COLO668 (cell line): ENCODE results near the gene EPAS1.

Experiments
- DNase-seq: peaks from one replicate; lab custom pipeline; 2025; ENCODE audit not compliant: unreplicated experiment; lab: John Stamatoyannopoulos, UW

The EPAS1 gene

DNA sequence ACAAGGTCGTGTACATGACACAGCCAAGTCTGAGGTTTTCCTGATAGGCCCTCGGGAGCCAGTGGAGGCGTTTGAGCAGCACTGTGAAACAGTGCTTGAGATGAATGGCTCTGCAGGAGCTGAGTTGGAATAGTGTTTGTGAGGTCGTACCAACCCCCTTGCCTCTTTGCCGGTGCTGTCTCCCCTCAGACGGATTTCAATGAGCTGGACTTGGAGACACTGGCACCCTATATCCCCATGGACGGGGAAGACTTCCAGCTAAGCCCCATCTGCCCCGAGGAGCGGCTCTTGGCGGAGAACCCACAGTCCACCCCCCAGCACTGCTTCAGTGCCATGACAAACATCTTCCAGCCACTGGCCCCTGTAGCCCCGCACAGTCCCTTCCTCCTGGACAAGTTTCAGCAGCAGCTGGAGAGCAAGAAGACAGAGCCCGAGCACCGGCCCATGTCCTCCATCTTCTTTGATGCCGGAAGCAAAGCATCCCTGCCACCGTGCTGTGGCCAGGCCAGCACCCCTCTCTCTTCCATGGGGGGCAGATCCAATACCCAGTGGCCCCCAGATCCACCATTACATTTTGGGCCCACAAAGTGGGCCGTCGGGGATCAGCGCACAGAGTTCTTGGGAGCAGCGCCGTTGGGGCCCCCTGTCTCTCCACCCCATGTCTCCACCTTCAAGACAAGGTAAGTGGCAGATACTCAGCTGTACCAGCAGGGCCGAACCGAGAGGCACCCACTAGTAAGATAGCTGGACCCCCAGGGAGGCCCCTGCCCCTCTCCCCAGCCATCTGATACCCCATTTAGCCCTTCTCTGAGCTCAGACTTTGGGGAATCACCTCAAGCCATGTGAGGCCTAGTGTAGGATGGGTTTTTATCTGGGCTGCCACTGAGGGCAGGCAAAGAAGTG is 83.1 kb downstream of the EPAS1 start:
- no peak for DNase-seq

DNA sequence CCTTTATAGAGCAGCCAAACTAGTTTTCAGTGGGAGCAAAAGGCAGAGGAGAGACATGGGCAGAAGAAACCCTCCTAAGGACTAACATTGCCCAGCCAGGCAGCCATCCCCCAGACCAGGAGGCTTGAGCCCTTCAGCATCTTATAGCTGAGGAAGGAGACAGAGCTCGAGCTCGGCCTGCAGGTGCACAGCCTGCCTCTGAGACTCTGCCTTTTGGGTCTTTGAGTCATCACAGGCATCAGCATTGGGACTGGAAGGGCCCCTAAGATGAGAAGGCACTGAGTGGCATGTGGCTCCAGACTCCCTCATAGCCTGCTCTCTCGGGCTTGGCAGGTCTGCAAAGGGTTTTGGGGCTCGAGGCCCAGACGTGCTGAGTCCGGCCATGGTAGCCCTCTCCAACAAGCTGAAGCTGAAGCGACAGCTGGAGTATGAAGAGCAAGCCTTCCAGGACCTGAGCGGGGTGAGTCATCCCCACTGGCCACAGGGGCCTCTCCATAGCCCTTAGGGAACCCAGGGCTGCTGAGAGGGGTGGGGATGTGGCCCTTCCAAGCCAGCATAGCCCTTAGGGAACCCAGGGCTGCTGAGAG is 84.1 kb downstream of the EPAS1 start:
- DNase-seq, result no peak

DNA sequence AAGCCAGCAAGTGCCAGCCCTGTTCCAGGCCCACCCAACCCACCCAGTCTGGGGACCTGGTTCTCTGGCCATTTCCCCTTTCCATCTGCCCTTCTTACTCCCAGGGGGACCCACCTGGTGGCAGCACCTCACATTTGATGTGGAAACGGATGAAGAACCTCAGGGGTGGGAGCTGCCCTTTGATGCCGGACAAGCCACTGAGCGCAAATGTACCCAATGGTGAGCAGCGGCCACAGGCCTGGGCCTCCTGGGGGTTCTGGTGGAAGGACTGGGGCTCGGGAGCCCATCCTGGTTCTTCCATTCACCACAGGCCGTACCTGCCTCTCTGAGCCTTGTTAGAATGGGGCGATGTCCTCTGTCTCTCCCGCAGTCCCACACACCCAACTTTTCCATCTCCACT is 84.7 kb downstream of the EPAS1 start:
- DNase-seq, result no peak

DNA sequence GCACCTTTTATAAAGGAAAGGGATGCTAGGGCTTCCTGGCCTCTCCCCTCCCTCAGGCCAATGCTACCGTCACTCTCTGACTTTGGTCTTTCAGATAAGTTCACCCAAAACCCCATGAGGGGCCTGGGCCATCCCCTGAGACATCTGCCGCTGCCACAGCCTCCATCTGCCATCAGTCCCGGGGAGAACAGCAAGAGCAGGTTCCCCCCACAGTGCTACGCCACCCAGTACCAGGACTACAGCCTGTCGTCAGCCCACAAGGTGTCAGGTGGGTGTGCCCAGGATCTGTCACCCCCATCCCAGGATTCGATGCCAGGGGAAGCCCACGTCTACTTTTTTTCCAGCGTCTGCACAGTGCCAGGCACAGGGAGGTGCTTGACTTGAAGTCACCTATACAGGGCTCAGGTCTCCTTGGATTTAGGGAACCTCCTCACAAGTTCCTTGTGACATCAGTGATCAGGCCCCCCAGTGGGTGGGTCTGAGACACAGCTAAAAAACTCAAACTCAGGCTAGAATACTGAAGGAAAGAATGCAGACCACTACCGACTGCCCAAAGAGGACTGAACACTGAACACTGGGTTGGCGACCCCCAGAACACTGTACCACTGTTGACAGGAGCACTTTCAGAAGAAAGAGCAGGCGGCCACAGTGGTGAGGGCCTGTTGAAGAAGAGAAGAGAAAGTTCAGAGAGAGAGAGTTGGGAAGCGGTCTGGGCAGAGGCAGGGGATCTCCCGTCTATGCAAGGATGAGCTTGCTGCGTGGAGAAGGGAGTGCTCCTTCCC is 85.3 kb downstream of the EPAS1 start:
- DNase-seq, result no peak

DNA sequence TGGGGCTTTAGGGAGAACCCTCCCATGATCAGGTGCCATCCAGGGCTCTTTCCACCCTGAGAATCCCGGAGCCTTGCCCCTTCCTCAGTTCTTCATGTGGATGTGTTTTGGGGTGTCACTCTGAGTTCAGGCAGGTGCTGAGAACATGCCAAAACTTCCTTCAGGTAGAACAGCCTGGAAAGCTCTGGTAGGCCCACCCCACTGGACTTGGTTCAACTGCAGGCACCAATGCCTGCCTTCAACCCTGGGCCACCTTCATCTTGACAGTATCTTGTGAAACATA is 85.8 kb downstream of the EPAS1 start:
- DNase-seq, result no peak

DNA sequence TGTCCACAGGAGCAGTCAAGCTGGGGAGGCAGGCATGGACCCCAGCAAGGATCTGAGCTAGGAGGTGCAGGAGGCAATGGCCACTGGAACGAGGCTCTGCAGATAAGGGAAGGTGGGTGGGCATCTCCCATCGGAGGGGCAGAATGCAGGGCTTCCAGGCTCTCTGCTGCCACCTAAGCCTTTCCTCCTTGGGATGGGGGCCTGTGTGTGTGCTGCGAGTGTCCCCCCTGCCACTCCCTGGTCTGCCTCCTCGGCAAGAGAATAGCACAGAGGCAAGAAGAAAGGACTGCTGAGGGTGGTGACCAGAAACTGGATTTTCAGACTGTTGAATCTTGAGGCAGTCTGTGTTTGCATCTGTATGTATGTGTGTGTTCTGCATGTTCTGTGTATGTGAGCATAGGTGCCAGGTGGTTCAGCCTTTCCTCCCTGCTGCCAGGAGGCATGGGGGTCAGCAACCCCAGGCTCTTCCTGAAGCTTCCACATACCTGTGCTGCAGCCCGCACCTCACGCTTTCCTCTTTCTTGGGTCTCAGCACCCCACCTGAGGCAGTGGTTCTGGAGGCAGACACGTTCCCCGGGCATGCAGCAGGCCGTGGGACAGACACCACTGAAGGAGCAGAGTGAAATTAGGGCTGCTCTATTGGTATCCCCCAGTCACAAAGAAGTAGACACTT is 86.7 kb downstream of the EPAS1 start:
- DNase-seq, result no peak

DNA sequence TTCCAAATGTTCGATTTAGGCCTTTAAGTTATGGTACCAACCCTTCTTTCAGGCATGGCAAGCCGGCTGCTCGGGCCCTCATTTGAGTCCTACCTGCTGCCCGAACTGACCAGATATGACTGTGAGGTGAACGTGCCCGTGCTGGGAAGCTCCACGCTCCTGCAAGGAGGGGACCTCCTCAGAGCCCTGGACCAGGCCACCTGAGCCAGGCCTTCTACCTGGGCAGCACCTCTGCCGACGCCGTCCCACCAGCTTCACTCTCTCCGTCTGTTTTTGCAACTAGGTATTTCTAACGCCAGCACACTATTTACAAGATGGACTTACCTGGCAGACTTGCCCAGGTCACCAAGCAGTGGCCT is 87.2 kb downstream of the EPAS1 start:
- no peak for DNase-seq

DNA sequence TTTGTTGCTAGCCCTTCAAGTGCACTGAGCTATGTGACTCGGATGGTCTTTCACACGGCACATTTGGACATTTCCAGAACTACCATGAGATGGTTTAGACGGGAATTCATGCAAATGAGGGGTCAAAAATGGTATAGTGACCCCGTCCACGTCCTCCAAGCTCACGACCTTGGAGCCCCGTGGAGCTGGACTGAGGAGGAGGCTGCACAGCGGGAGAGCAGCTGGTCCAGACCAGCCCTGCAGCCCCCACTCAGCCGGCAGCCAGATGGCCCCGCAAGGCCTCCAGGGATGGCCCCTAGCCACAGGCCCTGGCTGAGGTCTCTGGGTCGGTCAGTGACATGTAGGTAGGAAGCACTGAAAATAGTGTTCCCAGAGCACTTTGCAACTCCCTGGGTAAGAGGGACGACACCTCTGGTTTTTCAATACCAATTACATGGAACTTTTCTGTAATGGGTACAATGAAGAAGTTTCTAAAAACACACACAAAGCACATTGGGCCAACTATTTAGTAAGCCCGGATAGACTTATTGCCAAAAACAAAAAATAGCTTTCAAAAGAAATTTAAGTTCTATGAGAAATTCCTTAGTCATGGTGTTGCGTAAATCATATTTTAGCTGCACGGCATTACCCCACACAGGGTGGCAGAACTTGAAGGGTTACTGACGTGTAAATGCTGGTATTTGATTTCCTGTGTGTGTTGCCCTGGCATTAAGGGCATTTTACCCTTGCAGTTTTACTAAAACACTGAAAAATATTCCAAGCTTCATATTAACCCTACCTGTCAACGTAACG is 88.8 kb downstream of the EPAS1 start:
- no peak for DNase-seq

DNA sequence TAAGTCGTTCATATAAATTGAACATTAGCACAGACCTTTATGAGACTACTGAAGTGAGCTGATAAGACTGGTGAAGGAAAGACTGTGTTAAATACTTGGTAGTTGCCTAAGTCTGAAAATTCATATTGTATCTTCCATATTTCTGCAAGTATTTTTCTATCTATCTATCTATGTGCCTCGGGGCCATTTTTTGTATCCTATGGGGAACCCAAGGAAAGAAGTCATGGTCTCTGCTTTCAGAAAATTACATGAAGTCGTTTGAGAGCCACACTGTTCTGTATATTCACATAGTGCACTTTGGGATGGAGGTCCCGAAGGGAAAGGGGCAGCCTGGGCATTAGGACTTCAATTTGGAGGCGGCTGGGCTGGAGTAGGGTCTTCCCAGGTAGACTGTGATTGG is 89.6 kb downstream of the EPAS1 start:
- DNase-seq, result no peak

DNA sequence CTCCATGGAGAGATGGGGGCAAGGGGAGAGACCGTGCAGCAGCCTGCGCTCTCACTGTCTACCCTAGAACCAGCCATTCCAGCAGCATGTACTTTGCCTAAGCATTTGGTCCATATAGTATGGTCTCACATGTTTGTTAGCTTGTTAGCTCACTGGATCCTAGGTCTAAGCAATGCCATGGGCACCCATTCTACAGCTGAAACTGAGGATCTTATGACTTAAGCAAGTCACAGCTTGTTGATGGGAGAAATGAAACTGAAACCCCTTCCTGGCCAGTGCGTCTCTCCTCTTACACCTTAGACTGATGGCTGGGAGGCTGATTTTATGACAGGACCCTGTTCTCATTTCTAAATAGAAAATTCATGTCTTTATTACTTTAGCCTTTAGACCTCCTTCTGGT is 90.1 kb downstream of the EPAS1 start:
- no peak for DNase-seq

DNA sequence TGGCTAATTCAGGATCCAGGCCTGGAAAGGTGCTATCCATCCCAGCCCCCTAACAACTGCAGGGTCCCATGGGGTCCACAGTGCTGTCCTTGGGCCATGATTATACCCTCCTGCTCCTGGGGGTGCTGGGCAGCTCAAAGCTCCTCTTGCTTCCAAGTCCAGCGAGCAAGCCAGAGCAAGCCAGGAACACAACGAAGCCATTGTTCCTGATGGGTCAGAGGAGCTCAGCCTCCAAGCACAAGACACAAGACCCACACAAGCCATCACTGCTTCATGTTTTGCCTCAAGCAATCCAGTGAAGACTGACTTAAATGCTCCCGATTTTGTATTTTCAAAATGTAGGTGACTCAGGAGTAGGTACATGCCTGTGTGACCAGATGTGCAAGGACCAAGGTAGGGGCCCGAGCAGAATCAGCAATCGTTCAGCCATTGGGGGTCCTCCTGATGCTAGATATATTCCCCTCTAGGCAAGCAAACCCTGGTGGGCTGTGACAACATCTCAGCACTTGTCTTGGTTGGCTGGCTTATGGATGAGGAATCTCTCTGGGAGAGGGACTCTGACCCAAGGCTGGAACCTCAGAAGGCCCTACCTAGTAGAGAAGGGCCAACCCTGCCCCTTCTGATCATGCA is 90.8 kb downstream of the EPAS1 start:
- no peak for DNase-seq

DNA sequence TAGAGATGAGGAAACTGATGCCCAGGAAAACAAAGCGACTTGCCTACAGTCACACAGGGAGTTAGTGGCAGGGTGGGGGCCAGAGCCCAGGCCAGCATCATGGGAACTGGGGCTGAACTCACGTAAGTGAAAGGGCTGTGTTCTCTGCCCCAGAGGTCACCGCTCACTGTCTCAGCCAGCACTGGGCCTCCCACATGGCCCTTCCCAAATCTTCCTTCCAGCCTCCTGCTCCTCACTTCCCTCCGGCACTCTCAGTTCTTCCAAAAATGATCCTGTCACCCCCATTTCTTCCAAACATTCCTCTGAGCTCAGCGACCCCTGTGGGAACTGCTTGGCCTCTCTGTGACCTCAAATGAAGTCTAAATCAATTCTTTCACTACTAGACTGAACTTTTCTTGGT is 91.7 kb downstream of the EPAS1 start:
- DNase-seq, result no peak

DNA sequence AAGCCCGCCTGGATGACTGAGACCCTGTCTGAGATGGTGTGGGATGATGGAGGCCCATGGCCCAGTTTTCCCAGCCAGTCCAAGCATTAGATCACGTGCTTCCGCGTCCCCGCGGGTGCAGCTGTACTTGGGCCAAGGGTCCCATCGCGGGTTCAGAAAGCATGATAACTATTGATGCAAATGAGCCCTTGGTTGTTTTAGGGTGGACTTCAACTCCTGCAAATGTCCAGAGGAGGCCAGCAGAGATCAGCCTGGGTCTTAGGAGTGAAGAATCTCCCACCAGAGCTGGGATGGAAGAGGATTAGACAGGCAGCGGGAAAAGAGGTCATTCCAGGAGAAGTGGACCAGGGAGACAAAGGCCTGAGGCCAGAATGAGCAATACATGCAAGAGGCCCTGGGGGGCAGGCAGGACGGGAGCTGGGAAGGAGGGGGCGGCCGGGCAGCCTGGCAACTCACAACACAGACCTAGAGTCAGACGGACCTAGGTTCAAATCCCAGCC is 92.3 kb downstream of the EPAS1 start:
- no peak for DNase-seq

DNA sequence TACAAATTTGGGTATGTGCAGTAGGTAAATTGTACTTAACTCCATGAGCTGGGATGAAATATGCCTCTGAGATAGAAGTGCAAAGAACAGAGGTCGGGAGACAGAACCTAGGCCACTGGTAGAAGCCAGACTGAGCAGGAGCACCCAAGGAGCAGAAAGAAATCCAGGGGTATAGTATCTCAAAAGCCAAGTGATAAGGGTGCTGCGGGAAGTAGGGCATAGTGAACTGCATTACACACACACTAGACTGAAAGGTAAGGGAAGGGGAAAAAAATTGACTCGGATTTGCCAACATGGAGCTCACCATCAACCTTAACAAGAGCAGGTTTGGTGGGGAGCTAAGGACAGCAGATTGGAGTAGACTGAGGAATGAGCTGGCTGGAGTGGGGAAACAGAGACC is 92.8 kb downstream of the EPAS1 start:
- no peak for DNase-seq

DNA sequence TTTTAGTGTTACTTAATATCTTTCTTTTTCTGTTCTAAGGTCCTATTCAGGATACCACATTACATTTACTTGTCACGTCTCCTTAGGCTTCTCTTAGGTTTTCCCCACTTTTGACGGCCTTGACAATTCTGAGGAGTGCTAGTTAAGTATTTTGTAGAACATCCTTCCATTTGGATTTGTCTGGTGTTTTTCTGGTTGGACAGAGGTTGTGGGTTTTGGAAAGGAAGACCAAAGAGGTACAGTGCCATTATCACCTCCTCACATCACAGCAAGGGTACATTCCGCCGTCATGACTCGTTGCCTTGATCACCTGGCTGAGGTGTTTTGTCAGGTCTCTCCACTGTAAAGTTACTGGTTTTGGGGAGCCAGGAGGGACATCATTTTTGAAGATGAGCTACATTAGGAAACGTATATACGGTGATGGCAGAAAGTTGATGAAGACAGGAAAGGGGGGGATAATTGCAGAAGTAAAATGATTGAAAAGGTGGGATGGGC is 93.7 kb downstream of the EPAS1 start:
- no peak for DNase-seq

DNA sequence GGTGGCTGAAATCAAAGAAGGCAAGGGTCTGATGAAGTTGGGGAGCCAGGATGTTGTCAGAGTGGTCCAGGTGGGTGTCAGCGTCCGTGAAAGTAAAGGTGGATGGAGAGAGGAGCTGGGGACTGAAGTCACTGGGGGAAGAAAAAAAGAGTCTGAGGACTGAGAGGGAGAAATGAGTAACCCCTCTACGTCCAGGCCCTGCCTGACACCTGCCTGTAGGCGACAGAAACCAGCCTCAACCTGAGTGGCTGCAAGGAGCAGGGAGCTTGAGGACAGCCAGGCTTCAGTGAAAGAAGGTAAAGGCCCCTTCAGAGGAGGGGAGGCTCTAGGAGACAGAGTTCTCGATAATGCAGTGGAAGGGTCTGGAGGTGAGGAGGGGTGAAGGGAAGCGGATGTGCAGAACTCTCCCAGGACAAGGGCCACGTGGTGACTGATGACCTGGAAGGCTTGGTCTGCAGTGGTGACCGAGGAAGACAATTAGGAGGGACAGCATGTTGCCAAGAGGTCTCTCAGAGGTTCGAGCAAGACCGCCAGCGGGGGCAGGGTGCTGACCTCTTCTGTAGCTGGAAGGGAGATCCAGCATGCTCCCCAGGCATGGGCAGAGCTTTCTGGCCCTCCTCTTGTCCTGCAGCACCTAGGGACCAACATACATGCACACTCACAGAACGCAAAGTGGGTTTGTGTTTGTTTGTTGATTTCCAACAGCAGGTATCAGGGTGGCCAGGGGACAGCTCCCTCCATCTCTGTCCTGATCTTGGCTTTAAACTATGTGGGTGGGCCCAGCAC is 95.5 kb downstream of the EPAS1 start:
- no peak for DNase-seq

DNA sequence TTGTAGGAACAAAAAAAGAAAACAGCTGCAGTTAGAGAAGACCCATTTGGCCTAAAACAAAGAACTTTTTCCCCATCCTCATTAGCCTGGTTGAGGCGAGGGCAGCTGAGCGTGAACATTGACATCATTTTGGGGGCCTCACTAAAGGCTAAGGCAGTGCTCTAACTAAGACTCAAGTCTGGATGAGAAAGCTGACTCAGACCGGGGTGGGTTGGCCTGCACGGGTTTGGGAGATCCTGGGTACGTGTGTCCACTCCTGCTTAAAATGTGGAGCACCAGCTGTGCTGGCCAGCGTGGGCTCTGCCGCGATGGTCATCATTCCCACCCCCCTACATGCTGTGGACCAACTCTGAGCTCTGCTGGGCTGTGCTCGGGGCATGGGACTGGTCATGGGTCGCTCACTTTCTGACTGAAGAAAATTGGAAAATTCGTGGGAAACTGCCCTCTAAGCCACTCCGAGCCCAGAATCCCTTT is 96.2 kb downstream of the EPAS1 start:
- DNase-seq, result no peak

DNA sequence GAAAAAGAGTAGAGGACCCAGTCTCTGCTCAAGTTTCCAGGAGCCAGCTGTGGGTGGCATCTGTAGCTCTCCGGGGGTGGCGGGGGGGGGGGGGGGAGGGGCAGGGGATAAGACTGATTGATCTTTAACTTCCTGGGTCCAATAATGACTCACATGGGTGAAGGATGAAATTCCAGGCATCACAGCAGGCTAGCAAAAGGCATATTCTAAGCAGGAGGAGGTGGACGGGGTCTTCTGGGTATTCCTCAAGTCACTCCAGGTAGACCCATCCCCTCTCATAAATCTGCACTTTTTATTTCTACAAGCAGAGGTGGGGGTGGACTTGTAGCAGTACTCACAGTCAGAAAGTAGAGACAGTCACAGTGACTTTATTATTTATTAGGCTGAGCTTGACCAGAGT is 96.7 kb downstream of the EPAS1 start:
- no peak for DNase-seq
